GM12878 (cell line): ENCODE measurements around the gene DENND4C. TPM values are rescaled to one million over a fixed set of nuclear protein-coding genes. Genes with fewer than 3 reads are reported as not detected.

Source experiments
- BACH1 ChIP-seq: fragments of 450-650 bp; IDR thresholded peaks from 2 replicates; pipeline ENCODE4 v1.6.1; 2017; ENCODE audit warnings: mild to moderate bottlenecking, borderline replicate concordance
- EZH2 ChIP-seq: IDR thresholded peaks from 2 replicates; pipeline ENCODE4 v1.6.1; 2012; ENCODE audit warnings: low read depth, mild to moderate bottlenecking, control low read depth, inconsistent platforms, low read length, borderline replicate concordance; ENCODE audit not compliant: control insufficient read depth
- JUNB ChIP-seq: IDR thresholded peaks from 2 replicates; pipeline ENCODE4 v1.6.1; 2016; ENCODE audit warnings: antibody characterized with exemption, mild to moderate bottlenecking
- MYB ChIP-seq: fragments of 150-350 bp; IDR thresholded peaks from 2 replicates; pipeline ENCODE4 v1.6.1; 2014; ENCODE audit warnings: mild to moderate bottlenecking, low read depth, low read length, borderline replicate concordance
- NR2C1 ChIP-seq: fragments of 450-650 bp; IDR thresholded peaks from 2 replicates; pipeline ENCODE4 v1.6.1; 2017; ENCODE audit warnings: antibody characterized with exemption, mild to moderate bottlenecking, moderate library complexity
- RBBP5 ChIP-seq: fragments of 200-600 bp; sonication (generic); conservative IDR thresholded peaks from 2 replicates; pipeline ENCODE4 v1.6.1; 2016
- SMAD5 ChIP-seq: IDR thresholded peaks from 2 replicates; pipeline ENCODE4 v1.6.1; 2016; ENCODE audit warnings: antibody characterized with exemption, low read depth
- SMARCA5 ChIP-seq: fragments of 450-650 bp; IDR thresholded peaks from 2 replicates; pipeline ENCODE4 v1.6.1; 2017; ENCODE audit warnings: mild to moderate bottlenecking
- SRF ChIP-seq, 2 experiments: IDR thresholded peaks; 2 replicates each; pipeline ENCODE4 v1.6.1; 2011; ENCODE audit warnings: low read depth in 2 of 2, low read length in 2 of 2, mild to moderate bottlenecking in 1 of 2, moderate library complexity in 1 of 2
- TCF3 ChIP-seq: IDR thresholded peaks from 2 replicates; pipeline ENCODE4 v1.6.1; 2012; ENCODE audit warnings: low read depth, mild to moderate bottlenecking, low read length, borderline replicate concordance; ENCODE audit not compliant: insufficient read depth
- ZNF622 ChIP-seq: fragments of 450-650 bp; IDR thresholded peaks from 2 replicates; pipeline ENCODE4 v1.6.1; 2017; ENCODE audit warnings: mild to moderate bottlenecking, inconsistent platforms
- ZSCAN29 ChIP-seq: fragments of 450-650 bp; IDR thresholded peaks from 2 replicates; pipeline ENCODE4 v1.6.1; 2017; ENCODE audit warnings: mild to moderate bottlenecking, moderate library complexity
- polyA plus RNA-seq, 11 experiments: library from polyadenylated mRNA; depleted of rRNA in 4 of 11; unstranded in 6 of 11; stranded (reverse) in 5 of 11; fragments of >200 nt; fragmentation: Nextera tagmentation in 4 of 11; fragmentation: Illumina TruSeq in 1 of 11; extraction: Ambion mirVana in 4 of 11; extraction: Trizol in 1 of 11; gene quantifications; 1 replicate in 1 of 11; 2 replicates in 10 of 11; pipeline versions ENCODE4 v1.2.1 to v1.2.3, GENCODE V29; 2011 to 2016; ENCODE audit warnings: inconsistent platforms in 2 of 11, missing spikeins in 2 of 11, low read depth in 1 of 11
- total RNA-seq, 4 experiments: library from RNA; depleted of rRNA in 3 of 4; stranded (reverse); fragments of >200 nt in 3 of 4; fragmentation: Illumina TruSeq in 1 of 4; extraction: Trizol in 1 of 4; gene quantifications; 2 replicates each; pipeline versions ENCODE4 v1.2.1 to v1.2.3, GENCODE V29; 2013 to 2021
- TF ChIP-seq, protein P1 (sequence below): fragments of 450-650 bp; IDR thresholded peaks from 2 replicates; pipeline ENCODE4 v1.6.1; 2016; ENCODE audit warnings: mild to moderate bottlenecking, moderate library complexity, borderline replicate concordance
- TF ChIP-seq, protein P2 (sequence below): fragments of 450-650 bp; IDR thresholded peaks from 2 replicates; pipeline ENCODE4 v1.6.1; 2017; ENCODE audit warnings: mild to moderate bottlenecking, low read depth, inconsistent platforms; ENCODE audit not compliant: poor library complexity, severe bottlenecking
- TF ChIP-seq, protein P3 (sequence below): fragments of 450-650 bp; conservative IDR thresholded peaks from 2 replicates; pipeline ENCODE4 v1.6.1; 2017; ENCODE audit warnings: mild to moderate bottlenecking, moderate library complexity
- TF ChIP-seq, protein P4 (sequence below): fragments of 450-650 bp; IDR thresholded peaks from 2 replicates; pipeline ENCODE4 v1.6.1; 2018; ENCODE audit warnings: borderline replicate concordance, mild to moderate bottlenecking; ENCODE audit not compliant: partially characterized antibody

The DENND4C gene
- total and polyA plus RNA-seq, 10 of the 15 experiments (the other 5 are each of a cell fraction or from before 2014, with no cell fraction given): 8.2 to 49.3 (median 24.7) TPM

DNA sequence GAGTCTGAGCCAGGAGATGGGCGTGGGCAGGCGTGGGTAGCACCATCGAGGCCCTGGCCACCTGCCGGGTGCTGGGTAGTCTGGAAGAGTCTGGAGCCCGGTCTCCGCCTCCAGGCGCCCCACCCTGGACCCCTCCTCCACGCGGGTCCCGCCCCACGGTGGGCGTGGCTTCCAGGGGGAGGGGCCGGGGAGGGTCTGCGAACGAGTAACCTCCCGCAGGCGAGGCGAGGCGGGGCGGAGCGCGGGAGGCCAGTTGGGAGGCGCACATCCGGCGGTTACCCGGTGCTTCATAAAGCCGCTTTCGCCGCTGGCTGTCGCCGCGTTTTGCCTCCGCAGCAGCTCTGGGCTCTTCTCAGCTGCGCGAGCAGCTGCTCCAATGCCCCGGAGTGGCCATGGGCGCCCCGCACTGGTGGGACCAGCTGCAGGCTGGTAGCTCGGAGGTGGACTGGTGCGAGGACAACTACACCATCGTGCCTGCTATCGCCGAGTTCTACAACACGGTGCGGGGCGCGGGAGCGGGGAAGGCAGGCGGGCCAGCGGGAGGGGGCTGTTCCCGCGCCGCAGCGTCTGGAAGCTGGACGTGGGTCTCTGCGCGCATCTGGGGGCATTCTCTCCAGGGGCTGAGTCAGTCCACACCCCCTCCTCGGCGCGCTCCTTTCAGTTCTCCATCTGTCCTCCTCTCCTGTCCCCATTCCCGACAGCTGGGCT lies 178.4 kb downstream of the DENND4C start, which contains the start of gene ACER2 (continued):
- TF ChIP-seq ZSCAN29 (no peak), RBBP5 (no peak), JUNB (no peak), SRF (IDR thresholded peaks at IDR 0.05; ENCODE audit: low read depth in 2 of 2, low read length in 2 of 2) (no peak; a peak in 1 of 4 replicates), TCF3 (no peak), ZNF622 (no peak), EZH2 (no peak), NR2C1 (no peak), SMARCA5 (0 out of 2 replicates have a peak, but pooled peaks have one; percentile 48), MYB (no peak), SMAD5 (no peak), BACH1 (no peak; the same call in 1 of the 2 replicates)
- TF ChIP-seq, protein P1, sequence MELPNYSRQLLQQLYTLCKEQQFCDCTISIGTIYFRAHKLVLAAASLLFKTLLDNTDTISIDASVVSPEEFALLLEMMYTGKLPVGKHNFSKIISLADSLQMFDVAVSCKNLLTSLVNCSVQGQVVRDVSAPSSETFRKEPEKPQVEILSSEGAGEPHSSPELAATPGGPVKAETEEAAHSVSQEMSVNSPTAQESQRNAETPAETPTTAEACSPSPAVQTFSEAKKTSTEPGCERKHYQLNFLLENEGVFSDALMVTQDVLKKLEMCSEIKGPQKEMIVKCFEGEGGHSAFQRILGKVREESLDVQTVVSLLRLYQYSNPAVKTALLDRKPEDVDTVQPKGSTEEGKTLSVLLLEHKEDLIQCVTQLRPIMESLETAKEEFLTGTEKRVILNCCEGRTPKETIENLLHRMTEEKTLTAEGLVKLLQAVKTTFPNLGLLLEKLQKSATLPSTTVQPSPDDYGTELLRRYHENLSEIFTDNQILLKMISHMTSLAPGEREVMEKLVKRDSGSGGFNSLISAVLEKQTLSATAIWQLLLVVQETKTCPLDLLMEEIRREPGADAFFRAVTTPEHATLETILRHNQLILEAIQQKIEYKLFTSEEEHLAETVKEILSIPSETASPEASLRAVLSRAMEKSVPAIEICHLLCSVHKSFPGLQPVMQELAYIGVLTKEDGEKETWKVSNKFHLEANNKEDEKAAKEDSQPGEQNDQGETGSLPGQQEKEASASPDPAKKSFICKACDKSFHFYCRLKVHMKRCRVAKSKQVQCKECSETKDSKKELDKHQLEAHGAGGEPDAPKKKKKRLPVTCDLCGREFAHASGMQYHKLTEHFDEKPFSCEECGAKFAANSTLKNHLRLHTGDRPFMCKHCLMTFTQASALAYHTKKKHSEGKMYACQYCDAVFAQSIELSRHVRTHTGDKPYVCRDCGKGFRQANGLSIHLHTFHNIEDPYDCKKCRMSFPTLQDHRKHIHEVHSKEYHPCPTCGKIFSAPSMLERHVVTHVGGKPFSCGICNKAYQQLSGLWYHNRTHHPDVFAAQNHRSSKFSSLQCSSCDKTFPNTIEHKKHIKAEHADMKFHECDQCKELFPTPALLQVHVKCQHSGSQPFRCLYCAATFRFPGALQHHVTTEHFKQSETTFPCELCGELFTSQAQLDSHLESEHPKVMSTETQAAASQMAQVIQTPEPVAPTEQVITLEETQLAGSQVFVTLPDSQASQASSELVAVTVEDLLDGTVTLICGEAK: peak; percentile 61
- TF ChIP-seq, protein P2, sequence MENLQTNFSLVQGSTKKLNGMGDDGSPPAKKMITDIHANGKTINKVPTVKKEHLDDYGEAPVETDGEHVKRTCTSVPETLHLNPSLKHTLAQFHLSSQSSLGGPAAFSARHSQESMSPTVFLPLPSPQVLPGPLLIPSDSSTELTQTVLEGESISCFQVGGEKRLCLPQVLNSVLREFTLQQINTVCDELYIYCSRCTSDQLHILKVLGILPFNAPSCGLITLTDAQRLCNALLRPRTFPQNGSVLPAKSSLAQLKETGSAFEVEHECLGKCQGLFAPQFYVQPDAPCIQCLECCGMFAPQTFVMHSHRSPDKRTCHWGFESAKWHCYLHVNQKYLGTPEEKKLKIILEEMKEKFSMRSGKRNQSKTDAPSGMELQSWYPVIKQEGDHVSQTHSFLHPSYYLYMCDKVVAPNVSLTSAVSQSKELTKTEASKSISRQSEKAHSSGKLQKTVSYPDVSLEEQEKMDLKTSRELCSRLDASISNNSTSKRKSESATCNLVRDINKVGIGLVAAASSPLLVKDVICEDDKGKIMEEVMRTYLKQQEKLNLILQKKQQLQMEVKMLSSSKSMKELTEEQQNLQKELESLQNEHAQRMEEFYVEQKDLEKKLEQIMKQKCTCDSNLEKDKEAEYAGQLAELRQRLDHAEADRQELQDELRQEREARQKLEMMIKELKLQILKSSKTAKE: no peak
- TF ChIP-seq, protein P3, sequence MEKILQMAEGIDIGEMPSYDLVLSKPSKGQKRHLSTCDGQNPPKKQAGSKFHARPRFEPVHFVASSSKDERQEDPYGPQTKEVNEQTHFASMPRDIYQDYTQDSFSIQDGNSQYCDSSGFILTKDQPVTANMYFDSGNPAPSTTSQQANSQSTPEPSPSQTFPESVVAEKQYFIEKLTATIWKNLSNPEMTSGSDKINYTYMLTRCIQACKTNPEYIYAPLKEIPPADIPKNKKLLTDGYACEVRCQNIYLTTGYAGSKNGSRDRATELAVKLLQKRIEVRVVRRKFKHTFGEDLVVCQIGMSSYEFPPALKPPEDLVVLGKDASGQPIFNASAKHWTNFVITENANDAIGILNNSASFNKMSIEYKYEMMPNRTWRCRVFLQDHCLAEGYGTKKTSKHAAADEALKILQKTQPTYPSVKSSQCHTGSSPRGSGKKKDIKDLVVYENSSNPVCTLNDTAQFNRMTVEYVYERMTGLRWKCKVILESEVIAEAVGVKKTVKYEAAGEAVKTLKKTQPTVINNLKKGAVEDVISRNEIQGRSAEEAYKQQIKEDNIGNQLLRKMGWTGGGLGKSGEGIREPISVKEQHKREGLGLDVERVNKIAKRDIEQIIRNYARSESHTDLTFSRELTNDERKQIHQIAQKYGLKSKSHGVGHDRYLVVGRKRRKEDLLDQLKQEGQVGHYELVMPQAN: peak; percentile 46; the same call in 1 of the 2 replicates
- TF ChIP-seq, protein P4, sequence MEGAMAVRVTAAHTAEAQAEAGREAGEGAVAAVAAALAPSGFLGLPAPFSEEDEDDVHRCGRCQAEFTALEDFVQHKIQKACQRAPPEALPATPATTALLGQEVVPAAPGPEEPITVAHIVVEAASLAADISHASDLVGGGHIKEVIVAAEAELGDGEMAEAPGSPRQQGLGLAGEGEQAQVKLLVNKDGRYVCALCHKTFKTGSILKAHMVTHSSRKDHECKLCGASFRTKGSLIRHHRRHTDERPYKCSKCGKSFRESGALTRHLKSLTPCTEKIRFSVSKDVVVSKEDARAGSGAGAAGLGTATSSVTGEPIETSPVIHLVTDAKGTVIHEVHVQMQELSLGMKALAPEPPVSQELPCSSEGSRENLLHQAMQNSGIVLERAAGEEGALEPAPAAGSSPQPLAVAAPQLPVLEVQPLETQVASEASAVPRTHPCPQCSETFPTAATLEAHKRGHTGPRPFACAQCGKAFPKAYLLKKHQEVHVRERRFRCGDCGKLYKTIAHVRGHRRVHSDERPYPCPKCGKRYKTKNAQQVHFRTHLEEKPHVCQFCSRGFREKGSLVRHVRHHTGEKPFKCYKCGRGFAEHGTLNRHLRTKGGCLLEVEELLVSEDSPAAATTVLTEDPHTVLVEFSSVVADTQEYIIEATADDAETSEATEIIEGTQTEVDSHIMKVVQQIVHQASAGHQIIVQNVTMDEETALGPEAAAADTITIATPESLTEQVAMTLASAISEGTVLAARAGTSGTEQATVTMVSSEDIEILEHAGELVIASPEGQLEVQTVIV: no peak
